Neural progenitor cell (in vitro differentiated cells): ENCODE data around the gene ALKBH4. TPM values are rescaled to one million over a fixed set of nuclear protein-coding genes. Genes with fewer than 3 reads are reported as not detected.
"Not testable (repeated sequence)": the region's sequence is repeated elsewhere in the genome, so short reads cannot be mapped to it uniquely, and the experiment has no call there.

Experiments used
- DNase-seq: peaks from one replicate; pipeline ENCODE4 v3.0.0-alpha.2; 2016; ENCODE audit warnings: low spot score
- H2AFZ ChIP-seq: fragments of 200-600 bp; sonication (generic); replicated peaks from 2 replicates; pipeline ENCODE4 v1.6.1; 2016; ENCODE audit warnings: antibody characterized with exemption
- H3F3A ChIP-seq: fragments of 200-600 bp; sonication (generic); 2 replicates; pipeline ENCODE4 v1.6.1; 2016; ENCODE audit warnings: antibody characterized with exemption, low read depth
- H3K27ac ChIP-seq: fragments of 200-600 bp; sonication (generic); 2 replicates; pipeline ENCODE4 v1.5.1; 2016; ENCODE audit warnings: mild to moderate bottlenecking
- H3K27me3 ChIP-seq: fragments of 200-600 bp; sonication (generic); 2 replicates; pipeline ENCODE4 v1.6.1; 2016; ENCODE audit warnings: mild to moderate bottlenecking, moderate library complexity
- H3K36me3 ChIP-seq: fragments of 200-600 bp; sonication (generic); 2 replicates; pipeline ENCODE4 v1.5.1; 2016
- H3K4me1 ChIP-seq: fragments of 200-600 bp; sonication (generic); 2 replicates; pipeline ENCODE4 v1.6.1; 2016; ENCODE audit warnings: mixed run types
- H3K4me2 ChIP-seq: fragments of 200-600 bp; sonication (generic); 2 replicates; pipeline ENCODE4 v1.6.1; 2016
- H3K4me3 ChIP-seq: fragments of 200-600 bp; sonication (generic); 2 replicates; pipeline ENCODE4 v1.5.1; 2016
- H3K79me2 ChIP-seq: fragments of 200-600 bp; sonication (generic); 2 replicates; pipeline ENCODE4 v1.6.1; 2016; ENCODE audit warnings: low read depth
- H3K9ac ChIP-seq: fragments of 200-600 bp; sonication (generic); 2 replicates; pipeline ENCODE4 v1.6.1; 2016
- H3K9me3 ChIP-seq: fragments of 200-600 bp; sonication (generic); 2 replicates; pipeline ENCODE4 v1.5.1; 2016; ENCODE audit warnings: low read depth
- H4K20me1 ChIP-seq: fragments of 200-600 bp; sonication (generic); 2 replicates; pipeline ENCODE4 v1.6.1; 2016; ENCODE audit warnings: low read depth
- H3K27ac Mint-ChIP-seq: 3 replicates; pipeline ENCODE4 v1.8.0; 2021; ENCODE audit warnings: mixed read lengths
- H3K27me3 Mint-ChIP-seq: 2 replicates; pipeline ENCODE4 v1.8.0; 2022; ENCODE audit warnings: low read depth, mild to moderate bottlenecking, inconsistent platforms, moderate library complexity, mixed read lengths; ENCODE audit not compliant: insufficient read depth
- H3K36me3 Mint-ChIP-seq: 3 replicates; pipeline ENCODE4 v1.8.0; 2021; ENCODE audit warnings: mixed read lengths
- H3K4me1 Mint-ChIP-seq: 3 replicates; pipeline ENCODE4 v1.8.0; 2021; ENCODE audit warnings: mixed read lengths
- H3K4me3 Mint-ChIP-seq: 3 replicates; pipeline ENCODE4 v1.8.0; 2021; ENCODE audit warnings: mild to moderate bottlenecking, moderate library complexity, mixed read lengths
- H3K9me3 Mint-ChIP-seq: 3 replicates; pipeline ENCODE4 v1.8.0; 2020; ENCODE audit warnings: mixed read lengths
- CTCF ChIP-seq: fragments of 200-600 bp; sonication (generic); IDR thresholded peaks from 2 replicates; pipeline ENCODE4 v1.5.1; 2017; ENCODE audit warnings: antibody characterized with exemption, mild to moderate bottlenecking
- EZH2 ChIP-seq: fragments of 200-600 bp; sonication (generic); IDR thresholded peaks from 2 replicates; pipeline ENCODE4 v1.6.1; 2017; ENCODE audit warnings: antibody characterized with exemption, mild to moderate bottlenecking, moderate library complexity
- EZH2phosphoT487 ChIP-seq: fragments of 200-600 bp; sonication (generic); IDR thresholded peaks from 2 replicates; pipeline ENCODE4 v1.6.1; 2017; ENCODE audit warnings: antibody characterized with exemption
- total RNA-seq: library from RNA; depleted of rRNA; stranded (reverse); fragments of >200 nt; gene quantifications from 2 replicates; pipeline ENCODE4 v1.2.3, GENCODE V29; 2015; ENCODE audit warnings: low replicate concordance

ALKBH4 gene
- total RNA-seq, 1 donor from 2014 or later: 6.5 TPM

- H3K9me3 ChIP-seq, H3K9me3 Mint-ChIP-seq, H3K27ac ChIP-seq, H3K4me3 ChIP-seq, H3K36me3 ChIP-seq, H4K20me1 ChIP-seq, H3K4me2 ChIP-seq, H3K27me3 Mint-ChIP-seq, H3K27me3 ChIP-seq, H3K79me2 ChIP-seq, H3K36me3 Mint-ChIP-seq, H3K4me1 Mint-ChIP-seq, H3K4me3 Mint-ChIP-seq, H3F3A ChIP-seq, H3K9ac ChIP-seq, DNase-seq, H2AFZ ChIP-seq, H3K4me1 ChIP-seq, H3K27ac Mint-ChIP-seq: not testable (repeated sequence)
These were observed 9.5 kb upstream of the ALKBH4 start for GRCh38 chr7:102474116-102474515.

GRCh38 chr7:102473271-102473991 lies 8.8 kb upstream of the ALKBH4 start:
- Histone ChIP-seq H3K9me3 (no peaks in the 10 kb centered on the region), H3K9ac (no peak overlapping the region), H3K4me1 (no peaks in the 10 kb centered on the region), H3K36me3 (no peaks in the 10 kb centered on the region), H3K27ac (no peak overlapping the region), H2AFZ (no peak overlapping the region), H4K20me1 (peaks cover 4% of the 10 kb centered on the region), H3K27me3 (no peaks in the 10 kb centered on the region), H3K4me3 (no peak overlapping the region), H3K79me2 (no peaks in the 10 kb centered on the region), H3K4me2 (no peak overlapping the region), H3F3A (no peaks in the 10 kb centered on the region)
- Mint-ChIP-seq H3K4me3 (no peak overlapping the region), H3K27ac (no peak overlapping the region), H3K4me1 (peaks cover 3% of the 10 kb centered on the region), H3K36me3 (peaks cover 3% of the 10 kb centered on the region), H3K9me3 (no peaks in the 10 kb centered on the region), H3K27me3 (no peaks in the 10 kb centered on the region)
- TF ChIP-seq CTCF (no peak), EZH2phosphoT487 (no peak)
- no peak for DNase-seq

GRCh38 chr7:102472126-102473041 lies 7.7 kb upstream of the ALKBH4 start:
- H3K36me3 ChIP-seq: no peaks in the 10 kb centered on the region
- no peak overlapping the region for H3K4me2 ChIP-seq
- Mint-ChIP-seq H3K36me3 (peaks cover 3% of the 10 kb centered on the region), H3K4me1 (peaks cover 3% of the 10 kb centered on the region), H3K9me3 (no peaks in the 10 kb centered on the region), H3K4me3 (no peak overlapping the region), H3K27ac (no peak overlapping the region), H3K27me3 (no peaks in the 10 kb centered on the region)
- no peak for TF ChIP-seq CTCF
- TF ChIP-seq EZH2: no peak
- no peak for TF ChIP-seq EZH2phosphoT487
- H3K4me3 ChIP-seq: no peak overlapping the region
- no peaks in the 10 kb centered on the region for H3K9me3 ChIP-seq
- no peak for DNase-seq
- no peaks in the 10 kb centered on the region for H3K79me2 ChIP-seq
- H4K20me1 ChIP-seq: peaks cover 4% of the 10 kb centered on the region
- no peak overlapping the region for H3K27ac ChIP-seq
- no peaks in the 10 kb centered on the region for H3F3A ChIP-seq
- no peak overlapping the region for H2AFZ ChIP-seq
- no peaks in the 10 kb centered on the region for H3K27me3 ChIP-seq
- H3K9ac ChIP-seq: no peak overlapping the region
- H3K4me1 ChIP-seq: no peaks in the 10 kb centered on the region

GRCh38 chr7:102471791-102472125 lies 7.1 kb upstream of the ALKBH4 start:
- DNase-seq: no peak
- Mint-ChIP-seq H3K4me3 (no peak overlapping the region), H3K4me1 (peaks cover 5% of the 10 kb centered on the region), H3K9me3 (no peaks in the 10 kb centered on the region), H3K27ac (no peak overlapping the region), H3K27me3 (no peaks in the 10 kb centered on the region), H3K36me3 (peaks cover 4% of the 10 kb centered on the region)
- Histone ChIP-seq H3K4me1 (no peaks in the 10 kb centered on the region), H3K4me2 (no peak overlapping the region), H3K9me3 (no peaks in the 10 kb centered on the region), H3K4me3 (no peak overlapping the region), H4K20me1 (peaks cover 4% of the 10 kb centered on the region), H3K27me3 (no peaks in the 10 kb centered on the region), H3K9ac (no peak overlapping the region), H2AFZ (no peak overlapping the region), H3F3A (no peaks in the 10 kb centered on the region), H3K79me2 (no peaks in the 10 kb centered on the region), H3K27ac (no peak overlapping the region), H3K36me3 (no peaks in the 10 kb centered on the region)
- TF ChIP-seq EZH2: no peak
- no peak for TF ChIP-seq CTCF
- no peak for TF ChIP-seq EZH2phosphoT487
